ENCODE results near the gene MTA2.
"Not testable (repeated sequence)": the region's sequence is repeated elsewhere in the genome, so short reads cannot be mapped to it uniquely, and the experiment has no call there.

Gene MTA2

GRCh38 chr11:62591448-62592145, 10.1 kb downstream of the MTA2 start, which contains the start of gene TUT1:
Gene TUT1, minus strand, starts transcription at chr11:62591523. Its CDS starts 38 bp downstream, at chr11:62591485.
- CTCF ChIA-PET = interaction anchor here (0.8 to 4.1 kb wide), 29 partner anchors 9 to 197 kb away, joined by 3 to 50 read pairs (median 4); partner anchors contain the start of genes B3GAT3, EML3, LRRN4CL and MTA2
- DNase-seq (ENCODE audit: extremely low spot score) = peak; percentile 91
- POLR2A ChIA-PET = interaction anchor here (0.5 to 3.9 kb wide), 44 partner anchors 9 to 293 kb away, joined by 3 to 87 read pairs (median 5); partner anchors contain the start of genes B3GAT3, C11orf98, CSKMT and EEF1G
- TF ChIP-seq, protein P1, sequence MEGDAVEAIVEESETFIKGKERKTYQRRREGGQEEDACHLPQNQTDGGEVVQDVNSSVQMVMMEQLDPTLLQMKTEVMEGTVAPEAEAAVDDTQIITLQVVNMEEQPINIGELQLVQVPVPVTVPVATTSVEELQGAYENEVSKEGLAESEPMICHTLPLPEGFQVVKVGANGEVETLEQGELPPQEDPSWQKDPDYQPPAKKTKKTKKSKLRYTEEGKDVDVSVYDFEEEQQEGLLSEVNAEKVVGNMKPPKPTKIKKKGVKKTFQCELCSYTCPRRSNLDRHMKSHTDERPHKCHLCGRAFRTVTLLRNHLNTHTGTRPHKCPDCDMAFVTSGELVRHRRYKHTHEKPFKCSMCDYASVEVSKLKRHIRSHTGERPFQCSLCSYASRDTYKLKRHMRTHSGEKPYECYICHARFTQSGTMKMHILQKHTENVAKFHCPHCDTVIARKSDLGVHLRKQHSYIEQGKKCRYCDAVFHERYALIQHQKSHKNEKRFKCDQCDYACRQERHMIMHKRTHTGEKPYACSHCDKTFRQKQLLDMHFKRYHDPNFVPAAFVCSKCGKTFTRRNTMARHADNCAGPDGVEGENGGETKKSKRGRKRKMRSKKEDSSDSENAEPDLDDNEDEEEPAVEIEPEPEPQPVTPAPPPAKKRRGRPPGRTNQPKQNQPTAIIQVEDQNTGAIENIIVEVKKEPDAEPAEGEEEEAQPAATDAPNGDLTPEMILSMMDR (IDR thresholded peaks at IDR 0.05; ENCODE audit: control extremely low read depth, extremely low read depth, low read depth, missing control alignments) = no peak

- POLR2A ChIA-PET = interaction anchor here (1.1 to 1.2 kb wide), 2 partner anchors 10 to 76 kb away, joined by 3 to 4 read pairs; partner anchors contain the start of genes C11orf98 and CSKMT
- CTCF ChIA-PET = interaction anchor here (1.1 to 4.1 kb wide), 4 partner anchors 11 to 165 kb away, joined by 4 to 22 read pairs (median 5); partner anchors contain the start of gene MTA2
- DNase-seq (ENCODE audit: extremely low spot score) = no peak
- TF ChIP-seq, protein P1 (IDR thresholded peaks at IDR 0.05; ENCODE audit: control extremely low read depth, extremely low read depth, low read depth, missing control alignments) = peak; percentile 4
Observed at GRCh38 chr11:62588966-62589637, 12.6 kb downstream of the MTA2 start.

DNA sequence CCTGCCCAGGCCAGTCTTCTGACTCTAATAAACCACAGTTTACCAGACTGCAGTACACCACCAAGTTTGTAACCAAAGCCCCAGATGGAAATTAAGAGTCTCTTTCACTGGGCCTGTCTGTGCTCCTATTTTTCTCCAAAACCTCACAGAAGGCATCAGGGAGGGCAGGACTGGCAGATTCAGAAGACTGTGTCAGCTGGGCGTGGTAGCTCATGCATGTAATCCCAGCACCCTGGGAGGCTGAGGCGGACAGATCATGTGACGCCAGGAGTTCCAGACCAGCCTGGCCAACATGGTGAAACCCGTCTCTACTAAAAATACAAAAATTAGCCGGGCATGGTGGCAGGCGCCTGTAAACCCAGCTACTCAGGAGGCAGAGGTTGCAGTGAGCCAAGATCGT, 16.3 kb downstream of the MTA2 start:
- ChIA-PET CTCF (interaction anchor here (1.0 to 2.0 kb wide), 4 partner anchors 11 to 191 kb away, joined by 3 to 11 read pairs (median 4); partner anchors contain the start of gene EEF1G), POLR2A (interaction anchor here (0.8 to 1.1 kb wide), 2 partner anchors 9 to 12 kb away, joined by 3 read pairs; partner anchors contain the start of gene EEF1G)
- not testable (repeated sequence) for DNase-seq (ENCODE audit: extremely low spot score)

DNA sequence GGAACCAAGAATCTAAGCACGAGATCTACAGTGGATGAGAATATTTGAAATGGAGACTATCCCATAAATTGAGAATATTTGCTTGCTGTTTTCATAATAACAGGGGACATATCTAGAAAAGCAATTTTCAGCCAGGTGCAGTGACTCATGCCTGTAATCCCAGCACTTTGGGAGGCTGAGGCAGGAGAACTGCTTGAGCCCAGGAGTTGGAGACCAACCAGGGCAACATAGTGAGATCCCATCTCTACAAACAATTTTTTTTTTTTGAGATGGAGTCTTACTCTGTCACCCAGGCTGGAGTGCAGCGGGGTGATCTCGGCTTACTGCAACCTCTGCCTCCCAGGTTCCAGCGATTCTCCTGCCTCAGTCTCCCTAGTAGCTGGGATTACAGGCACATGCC, 19.9 kb downstream of the MTA2 start:
- ChIA-PET POLR2A (interaction anchor here (2.0 kb wide), 1 partner anchor 10 kb away, joined by 12 read pairs; the partner anchor contains the start of gene TUT1), CTCF (interaction anchor here (1.3 kb wide), 1 partner anchor 38 kb away, joined by 4 read pairs; no protein-coding TSS in a partner anchor)
- not testable (repeated sequence) for DNase-seq (ENCODE audit: extremely low spot score)

- TF ChIP-seq, protein P1 (IDR thresholded peaks at IDR 0.05; ENCODE audit: control extremely low read depth, extremely low read depth, low read depth, missing control alignments) = no peak
- CTCF ChIA-PET = interaction anchor here (1.4 to 1.5 kb wide), 2 partner anchors 10 to 38 kb away, joined by 3 to 4 read pairs; partner anchors contain the start of gene TUT1
- POLR2A ChIA-PET = interaction anchor here (0.7 to 2.0 kb wide), 2 partner anchors 10 to 178 kb away, joined by 5 to 12 read pairs; partner anchors contain the start of gene TUT1
- no peak for DNase-seq (ENCODE audit: extremely low spot score)
Observed at GRCh38 chr11:62580959-62581715, 20.5 kb downstream of the MTA2 start.

DNA sequence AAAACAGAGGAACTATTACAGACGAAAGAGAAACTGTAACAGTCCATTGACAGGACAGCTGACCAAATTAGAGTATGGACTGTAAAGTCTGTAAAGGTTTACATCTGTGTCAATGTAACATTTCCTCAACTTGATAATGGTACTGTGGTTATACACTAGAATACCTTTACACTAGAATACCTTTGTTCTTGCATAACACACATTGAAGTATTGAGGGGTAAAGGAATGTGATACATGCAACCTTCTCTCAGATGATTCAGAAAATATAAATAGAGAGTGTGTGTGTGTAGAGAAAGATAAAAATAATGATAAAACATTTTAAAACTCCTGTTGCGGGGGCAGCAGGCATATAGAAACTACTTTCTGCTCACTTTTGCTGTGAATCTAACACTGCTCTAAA, 22.4 kb downstream of the MTA2 start:
- DNase-seq (ENCODE audit: extremely low spot score) = no peak
- POLR2A ChIA-PET = interaction anchor here (0.7 to 1.4 kb wide), 2 partner anchors 13 to 36 kb away, joined by 3 to 4 read pairs; no protein-coding TSS in a partner anchor
- CTCF ChIA-PET = interaction anchor here (0.8 to 1.1 kb wide), 2 partner anchors 74 to 155 kb away, joined by 3 to 5 read pairs; partner anchors contain the start of gene INTS5
- TF ChIP-seq, protein P1 (IDR thresholded peaks at IDR 0.05; ENCODE audit: control extremely low read depth, extremely low read depth, low read depth, missing control alignments) = no peak

All from GM10248 (cell line).